T-helper 9 cell (primary cell): ENCODE results near the gene AWAT1.
A peak's percentile ranks its signal among the peaks of the same experiment; 100 is the strongest.
"Not testable (repeated sequence)": the region's sequence is repeated elsewhere in the genome, so short reads cannot be mapped to it uniquely, and the experiment has no call there.

Experiments used
- DNase-seq: peaks from one replicate; pipeline ENCODE4 v3.0.0-alpha.2; 2020
- total RNA-seq, 2 donors: gene quantifications; one replicate each; lab custom pipeline; 2026; lab: John Stamatoyannopoulos, UW

The AWAT1 gene
- 0 reads per million in 2 donors for total RNA-seq

DNA sequence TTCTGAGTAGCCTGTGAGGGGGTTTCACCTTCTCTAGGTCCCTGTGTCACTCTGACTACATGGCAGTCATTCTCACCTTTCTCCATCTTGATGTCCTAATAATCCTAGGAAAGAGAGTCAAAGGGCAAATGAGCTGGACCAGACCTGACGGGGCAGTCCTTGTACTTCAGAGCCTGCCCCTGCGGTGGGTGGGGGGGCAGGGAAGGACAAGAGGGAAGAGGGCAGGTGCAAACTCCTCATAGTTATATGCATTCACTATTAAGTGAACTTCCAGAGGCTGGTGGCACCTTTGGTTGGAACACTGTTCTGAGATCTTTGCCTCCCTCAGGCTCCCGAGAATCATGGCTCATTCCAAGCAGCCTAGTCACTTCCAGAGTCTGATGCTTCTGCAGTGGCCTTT, at the start of gene AWAT1:
Gene AWAT1 (plus strand): TSS at position 301 of the 400 bp plus-strand sequence. CDS start 41 bp downstream, at position 342.
- DNase-seq: no peak

DNA sequence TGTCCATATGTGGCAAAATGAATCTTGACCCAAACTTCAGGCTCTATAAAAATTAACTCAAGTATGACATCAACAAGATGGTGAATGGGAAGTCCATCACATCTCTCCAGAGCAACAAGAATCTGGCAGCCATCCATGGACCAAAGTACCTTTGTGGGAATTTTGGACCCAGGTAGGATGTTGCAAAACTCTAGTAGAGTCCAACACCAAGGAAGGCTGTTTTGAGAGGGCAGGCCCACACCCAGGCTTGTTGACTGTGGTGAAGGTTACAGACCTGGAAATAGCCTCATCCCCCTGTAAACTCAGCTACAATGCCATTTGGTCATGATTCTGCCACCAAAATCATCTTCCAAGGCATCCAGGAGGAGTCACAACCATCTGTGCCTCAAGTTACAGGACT, 44.2 kb upstream of the AWAT1 start:
- no peak for DNase-seq

DNA sequence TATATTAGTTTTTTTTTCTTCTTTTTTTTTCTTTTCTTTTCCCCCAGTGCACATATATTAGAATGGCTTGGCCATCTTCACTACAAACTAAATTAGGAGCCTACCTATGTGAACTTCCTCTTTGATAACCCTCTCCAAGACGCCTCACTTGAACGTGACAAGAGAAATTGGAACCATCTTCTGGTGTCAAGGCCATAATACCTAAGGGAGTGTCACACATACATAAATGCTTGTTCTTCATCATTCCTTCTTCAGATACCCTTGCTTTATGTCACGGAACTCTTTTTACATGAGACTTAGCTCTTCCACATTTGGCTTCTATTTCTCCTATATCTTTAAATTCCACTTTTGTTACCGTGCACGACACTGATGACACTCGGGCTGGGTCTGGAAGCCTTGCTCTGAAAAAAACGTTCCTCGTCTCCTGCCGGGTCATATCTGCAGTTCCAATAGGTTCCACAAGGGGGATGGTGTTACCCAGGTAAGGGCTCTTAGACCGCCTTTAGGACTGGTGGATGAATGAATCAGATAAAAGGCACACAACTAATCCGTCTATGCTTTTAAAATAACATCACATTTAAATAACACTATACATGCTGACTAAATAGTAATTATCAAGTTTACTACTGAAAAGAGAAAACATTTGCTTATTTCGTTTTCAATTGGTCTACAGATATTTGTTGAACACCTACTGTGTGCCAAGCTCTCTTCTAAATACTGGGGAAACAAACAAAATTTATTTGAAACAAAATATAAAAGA, 37.3 kb upstream of the AWAT1 start:
- peak; percentile 49 for DNase-seq

DNA sequence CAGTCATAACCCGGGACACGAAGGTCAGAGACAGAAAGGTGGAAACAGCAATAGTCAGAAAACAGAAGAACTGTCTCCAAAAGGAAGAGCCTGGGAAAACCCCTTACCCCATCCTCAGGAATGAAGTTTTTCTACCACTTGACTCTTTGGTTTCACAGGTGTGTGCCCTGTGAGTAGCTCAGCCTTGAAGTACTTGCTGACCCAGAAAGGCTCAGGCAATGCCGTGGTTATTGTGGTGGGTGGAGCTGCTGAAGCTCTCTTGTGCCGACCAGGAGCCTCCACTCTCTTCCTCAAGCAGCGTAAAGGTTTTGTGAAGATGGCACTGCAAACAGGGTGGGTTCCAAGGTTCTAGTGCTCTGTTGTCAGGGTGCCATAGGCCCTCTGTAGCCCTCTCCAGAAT, 32.7 kb upstream of the AWAT1 start:
- DNase-seq: no peak

DNA sequence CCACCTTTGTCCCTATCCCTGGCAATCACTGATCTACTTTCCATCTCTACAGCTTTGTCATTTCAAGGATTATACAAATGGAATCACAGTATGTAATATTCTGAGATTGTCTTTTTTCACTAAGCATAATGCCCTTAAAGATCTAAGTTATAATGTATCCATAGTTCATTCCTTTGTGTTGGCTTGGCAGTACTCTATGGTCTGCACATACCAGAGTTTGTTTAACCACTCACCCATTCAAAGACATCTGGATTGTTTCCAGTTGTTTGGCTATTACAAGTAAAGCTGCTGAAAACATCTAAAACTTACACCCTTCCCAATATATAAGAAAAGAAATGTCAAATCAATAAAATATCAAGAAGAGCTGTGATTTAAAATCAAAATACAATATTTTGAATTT, 26.0 kb upstream of the AWAT1 start:
- no peak for DNase-seq

DNA sequence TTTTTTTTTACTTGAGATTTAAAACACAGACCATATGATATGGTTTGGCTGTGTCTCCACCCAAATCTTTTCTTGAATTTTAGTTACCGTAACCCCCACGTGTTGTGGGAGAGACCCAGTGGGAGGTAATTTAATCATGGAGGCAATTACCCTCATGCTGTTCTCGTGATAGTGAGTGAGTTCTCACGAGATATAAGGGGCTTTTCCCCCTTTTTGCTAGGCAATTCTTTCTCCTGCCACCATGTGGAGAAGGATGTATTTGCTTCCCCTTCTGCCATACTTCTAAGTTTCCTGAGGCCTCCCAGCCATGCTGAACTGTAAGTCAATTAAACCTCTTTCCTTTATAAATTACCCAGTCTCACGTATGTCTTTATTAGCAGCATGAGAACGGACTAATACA, 24.9 kb upstream of the AWAT1 start:
- not testable (repeated sequence) for DNase-seq

DNA sequence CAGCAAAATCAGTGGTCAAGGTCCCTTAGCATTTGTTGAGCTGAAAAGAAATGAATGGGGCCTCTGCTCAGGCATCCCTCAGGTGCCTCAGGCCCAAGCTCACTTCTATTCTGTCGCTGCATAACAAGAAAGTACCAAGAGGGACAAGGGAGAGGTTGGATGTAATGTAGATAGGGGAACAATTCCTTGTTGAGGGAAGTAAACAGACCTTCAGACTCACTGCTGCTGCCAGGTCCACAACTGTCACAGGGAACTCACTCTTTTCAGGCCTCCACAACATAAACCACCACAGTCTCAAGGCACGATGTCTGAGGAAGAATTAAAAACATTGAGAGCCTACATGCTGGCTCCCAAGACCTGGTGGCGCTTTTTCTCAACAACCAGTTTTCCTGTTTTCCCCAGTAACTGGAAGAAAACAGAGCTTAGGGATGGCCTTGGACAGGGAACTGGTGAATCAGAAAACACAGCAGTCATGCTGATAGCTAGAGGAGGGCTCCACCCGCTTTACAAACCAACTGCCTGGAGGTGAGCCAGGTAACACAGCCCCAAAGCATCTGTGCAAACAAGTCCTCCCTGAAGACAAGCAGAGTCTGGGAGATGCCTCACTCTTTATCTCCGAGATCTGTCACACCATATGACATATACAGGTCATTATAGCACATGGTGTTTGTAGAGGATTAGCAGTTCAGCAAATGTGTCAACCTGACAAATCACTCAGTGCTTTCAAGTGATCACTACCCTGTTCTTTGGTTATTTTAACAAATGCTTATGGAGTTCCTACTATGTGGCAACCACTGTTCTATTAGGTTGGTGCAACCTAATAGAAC, 14.3 kb upstream of the AWAT1 start:
- no peak for DNase-seq

DNA sequence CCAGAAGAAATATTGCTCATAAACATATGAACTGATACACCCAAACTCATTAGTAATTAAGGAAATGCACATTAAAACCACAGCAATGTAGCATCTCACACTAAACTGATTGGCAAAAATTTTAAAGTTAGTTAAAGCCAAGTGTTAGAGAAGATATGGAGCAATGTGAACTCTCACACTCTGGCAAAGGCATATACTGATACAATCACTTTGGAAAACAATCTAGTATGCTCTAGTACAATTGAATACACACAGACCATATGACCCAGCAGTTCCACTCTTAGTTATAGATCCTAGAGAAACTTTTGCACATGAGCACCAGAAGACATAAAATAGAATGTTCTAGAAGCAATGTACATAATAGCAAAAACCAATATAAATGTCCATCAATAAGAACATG, 8.4 kb upstream of the AWAT1 start:
- no peak for DNase-seq

DNA sequence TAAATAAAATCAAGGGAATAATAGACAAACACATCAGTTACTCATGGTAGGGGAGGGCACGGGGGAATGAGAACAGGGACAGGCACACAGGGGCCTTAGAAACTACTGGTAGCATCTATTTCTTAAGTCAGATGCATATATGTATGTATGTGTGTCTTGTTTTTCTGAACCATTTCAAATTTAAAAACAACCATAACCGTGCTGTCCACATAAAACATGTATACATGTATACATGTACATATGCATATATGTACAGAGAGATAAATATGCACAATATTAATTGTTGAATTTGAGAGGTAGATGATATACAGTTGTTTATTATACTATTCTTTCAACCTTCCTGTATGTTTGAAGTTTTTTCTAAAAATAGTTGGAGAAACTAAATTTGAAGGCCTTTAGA, 7.8 kb upstream of the AWAT1 start:
- no peak for DNase-seq

DNA sequence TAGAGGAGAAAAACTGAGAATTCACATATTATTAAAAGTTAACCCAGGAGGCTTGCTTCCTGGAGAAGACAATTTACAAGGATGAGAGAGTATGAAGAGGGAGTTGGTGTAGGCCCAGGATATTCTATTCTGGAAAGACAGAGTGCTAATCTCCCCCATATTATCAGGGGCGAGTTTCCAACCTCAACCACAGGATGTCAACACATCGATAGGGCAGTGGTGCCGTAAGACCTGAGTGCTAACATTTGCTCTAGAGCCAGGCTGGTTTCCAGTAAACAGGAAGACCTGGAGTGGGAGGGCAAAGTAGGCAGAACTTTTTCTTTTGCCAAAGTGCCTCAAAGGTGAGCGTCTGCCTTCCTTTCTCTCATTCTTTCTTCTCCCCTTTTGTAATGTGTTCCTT, 2.8 kb upstream of the AWAT1 start:
- DNase-seq: no peak

DNA sequence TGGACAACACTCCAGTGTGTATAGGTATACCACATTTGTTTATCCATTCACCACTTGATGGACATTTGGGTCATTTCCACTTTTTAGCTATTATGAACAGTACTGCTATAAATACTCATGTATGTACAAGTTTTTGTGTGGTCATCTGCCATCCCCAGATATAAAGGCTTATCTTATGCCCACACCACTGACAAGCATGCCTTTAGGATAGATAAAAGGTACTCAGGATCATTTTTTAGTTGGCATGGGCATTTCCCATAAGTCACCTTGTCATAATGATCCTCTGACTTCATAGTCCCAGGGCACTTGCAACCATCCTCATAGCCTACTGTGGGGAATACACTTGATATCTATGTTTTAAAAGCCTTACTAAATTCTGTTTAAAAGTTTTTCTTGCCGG, 6.3 kb downstream of the AWAT1 start:
- no peak for DNase-seq

DNA sequence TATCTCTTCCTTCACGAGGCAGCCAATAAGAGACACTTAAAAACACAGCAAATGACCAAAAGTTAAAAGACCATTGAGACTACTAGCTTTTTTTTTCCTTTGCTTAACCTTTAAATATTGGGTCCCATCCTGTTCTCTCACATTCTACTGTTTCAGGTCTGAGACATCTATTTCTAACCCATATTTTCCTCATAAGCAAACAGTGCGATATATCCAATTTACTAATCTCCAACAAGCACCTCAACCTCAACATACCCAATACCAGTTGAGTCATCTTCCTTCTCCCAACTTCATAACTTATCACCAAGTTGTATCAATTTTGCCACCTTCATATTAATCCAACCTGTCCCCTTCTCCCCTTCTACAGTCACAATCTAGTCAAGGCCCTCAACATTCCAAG, 7.0 kb downstream of the AWAT1 start:
- DNase-seq: no peak

DNA sequence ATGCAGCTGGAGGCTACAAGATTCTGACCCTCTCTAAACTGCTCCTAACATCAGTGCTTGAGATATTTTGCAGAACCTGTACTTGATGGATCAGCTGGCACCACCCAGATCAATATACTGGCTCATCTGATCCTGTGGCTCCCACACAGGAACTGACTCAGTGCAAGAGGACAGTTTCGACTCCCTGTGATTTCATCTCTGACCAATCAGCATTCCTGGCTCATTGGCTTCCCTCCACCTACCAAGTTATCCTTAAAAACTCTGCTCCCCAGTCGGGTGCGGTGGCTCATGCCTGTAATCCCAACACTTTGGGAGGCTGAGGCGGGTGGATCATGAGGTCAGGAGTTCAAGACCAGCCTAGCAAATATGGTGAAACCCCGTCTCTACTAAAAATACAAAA, 9.1 kb downstream of the AWAT1 start:
- not testable (repeated sequence) for DNase-seq

DNA sequence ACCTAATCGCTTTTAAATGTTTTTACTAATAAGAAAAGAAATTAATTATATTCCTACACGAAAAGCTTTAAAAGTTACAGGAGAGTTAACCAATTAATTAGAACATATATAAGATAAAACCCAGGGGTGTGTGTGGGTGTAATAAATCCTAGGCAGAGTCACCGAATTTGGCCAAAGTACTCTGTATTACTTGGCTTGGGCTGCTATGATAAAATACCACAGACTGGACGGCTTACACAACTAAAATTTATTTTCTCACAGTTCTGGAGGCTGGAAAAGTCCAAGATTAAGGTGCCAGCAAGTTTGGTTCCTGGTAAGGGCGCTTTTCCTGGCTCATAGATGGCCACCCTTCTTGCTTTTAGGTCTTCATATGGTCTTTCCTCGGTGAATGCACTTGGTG, 10.4 kb downstream of the AWAT1 start:
- DNase-seq: no peak

DNA sequence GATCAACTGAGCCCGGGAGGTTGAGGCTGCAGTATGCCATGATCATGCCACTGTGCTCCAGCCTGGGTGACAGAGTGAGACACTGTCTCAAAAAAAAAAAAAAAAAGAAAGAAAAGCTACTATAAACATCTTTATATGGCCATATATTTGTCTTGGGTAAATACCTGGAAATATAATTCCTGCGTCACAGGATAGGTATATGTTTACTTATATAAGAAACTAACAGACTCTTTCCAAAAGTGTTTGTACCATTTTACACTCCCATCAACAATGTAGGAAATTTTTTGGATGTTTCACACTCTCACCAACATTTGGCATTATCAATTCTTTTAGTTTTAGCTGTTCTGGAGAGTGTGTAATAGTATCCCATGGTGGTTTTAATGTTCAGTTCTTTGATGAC, 12.8 kb downstream of the AWAT1 start:
- DNase-seq: no peak

DNA sequence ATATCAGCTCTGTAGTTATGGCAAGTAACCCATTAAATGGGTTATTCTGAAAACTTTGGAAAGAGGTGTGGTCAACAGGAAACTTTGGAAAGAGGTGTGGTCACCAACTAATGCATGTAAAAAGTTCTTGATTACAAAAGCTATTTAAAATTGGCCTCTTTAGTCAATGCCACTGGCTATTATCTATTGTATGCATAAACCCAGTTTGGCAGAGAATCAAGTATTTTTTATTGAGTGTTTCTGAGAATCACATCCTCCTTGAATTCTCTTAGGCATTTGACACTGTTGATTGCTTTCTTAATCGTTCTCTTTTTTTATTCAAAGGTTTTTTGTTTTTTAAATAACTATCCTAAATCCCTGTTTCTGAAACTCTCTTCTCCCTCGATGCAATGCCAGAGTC, 18.0 kb downstream of the AWAT1 start:
- DNase-seq: no peak

DNA sequence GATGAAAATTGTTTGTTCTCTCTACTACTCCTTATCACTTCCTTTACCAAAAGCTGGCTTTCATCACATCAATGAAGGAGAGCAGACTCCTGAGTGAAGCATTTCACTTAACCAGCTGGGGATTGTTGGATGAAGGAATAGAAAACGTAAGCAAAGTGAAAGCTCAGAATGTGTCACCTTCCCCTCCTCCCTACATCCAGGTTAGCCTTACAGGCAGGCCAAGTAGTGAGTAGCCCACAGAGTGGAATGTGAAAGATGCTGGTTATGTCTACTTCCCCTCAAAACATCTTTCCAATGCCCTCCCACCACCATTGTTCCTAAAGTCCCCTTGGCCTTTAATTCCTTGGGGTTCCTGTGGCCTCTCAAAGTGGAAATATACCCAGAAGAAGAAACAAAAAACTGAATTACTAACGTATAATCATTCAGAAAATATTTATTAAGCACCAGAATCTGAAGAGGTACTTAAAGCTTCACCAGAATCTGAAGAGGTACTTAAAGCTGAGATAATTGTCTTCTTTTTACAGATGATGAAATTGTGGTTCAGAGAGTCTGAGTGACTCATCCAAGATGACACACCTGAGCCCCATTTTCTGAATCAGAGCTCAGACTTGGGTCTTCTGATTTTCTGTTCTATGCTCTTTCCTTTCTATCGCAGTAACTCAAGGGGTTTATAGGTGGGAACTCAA, 19.1 kb downstream of the AWAT1 start:
- DNase-seq: no peak

DNA sequence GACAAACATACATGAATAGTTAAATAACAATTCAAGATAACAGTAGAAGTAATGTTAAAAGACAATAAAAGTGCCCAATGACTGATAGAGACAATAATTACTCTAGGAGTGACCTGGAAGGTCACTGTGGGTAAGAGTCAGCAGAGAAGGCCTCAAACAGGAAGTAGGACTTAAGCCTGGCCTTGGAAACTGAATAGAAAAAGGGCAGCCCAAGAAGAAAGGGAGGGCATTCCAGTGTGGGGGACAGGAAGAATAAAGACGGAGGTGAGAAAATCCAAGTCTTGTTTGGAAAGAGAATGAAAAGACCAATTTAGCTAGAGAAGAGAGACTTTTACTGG, 19.6 kb downstream of the AWAT1 start:
- no peak for DNase-seq

DNA sequence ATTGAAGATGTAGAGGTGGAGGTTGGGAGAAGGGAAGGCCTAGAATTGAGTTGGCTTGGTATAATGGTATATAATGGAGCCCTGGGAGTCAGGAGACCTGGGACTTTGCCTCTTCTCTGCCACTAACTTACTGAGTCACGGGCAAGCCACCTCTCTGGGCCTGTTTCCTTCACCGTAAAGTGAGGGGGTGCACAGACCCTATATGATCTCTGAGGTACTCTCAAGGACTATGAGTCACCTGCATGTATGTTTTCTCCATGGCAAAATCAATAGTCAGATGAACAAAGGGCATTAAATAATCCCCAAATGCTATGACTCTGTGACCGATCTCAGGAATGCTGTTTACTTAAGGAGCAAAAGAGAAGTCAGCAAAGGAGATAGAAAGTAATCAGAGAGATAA, 20.5 kb downstream of the AWAT1 start:
- DNase-seq: no peak

DNA sequence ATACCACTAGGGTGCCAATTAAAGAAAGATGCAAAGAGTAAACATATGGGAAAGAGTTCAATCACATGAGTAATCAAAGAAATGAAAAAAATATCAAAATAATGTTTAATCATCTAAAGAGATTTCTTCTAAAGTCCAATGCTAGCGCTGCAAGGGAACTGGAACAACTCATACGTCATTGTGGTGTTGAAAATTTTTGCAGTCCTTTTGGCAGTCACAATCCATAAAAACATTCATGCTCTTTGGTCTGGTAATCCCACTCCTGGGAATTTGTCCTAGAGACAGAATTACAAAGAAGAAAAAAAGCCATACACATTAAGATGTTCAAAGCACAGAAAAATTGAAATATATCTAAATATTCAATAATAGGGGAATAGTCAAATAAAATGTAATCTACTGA, 21.0 kb downstream of the AWAT1 start:
- no peak for DNase-seq

DNA sequence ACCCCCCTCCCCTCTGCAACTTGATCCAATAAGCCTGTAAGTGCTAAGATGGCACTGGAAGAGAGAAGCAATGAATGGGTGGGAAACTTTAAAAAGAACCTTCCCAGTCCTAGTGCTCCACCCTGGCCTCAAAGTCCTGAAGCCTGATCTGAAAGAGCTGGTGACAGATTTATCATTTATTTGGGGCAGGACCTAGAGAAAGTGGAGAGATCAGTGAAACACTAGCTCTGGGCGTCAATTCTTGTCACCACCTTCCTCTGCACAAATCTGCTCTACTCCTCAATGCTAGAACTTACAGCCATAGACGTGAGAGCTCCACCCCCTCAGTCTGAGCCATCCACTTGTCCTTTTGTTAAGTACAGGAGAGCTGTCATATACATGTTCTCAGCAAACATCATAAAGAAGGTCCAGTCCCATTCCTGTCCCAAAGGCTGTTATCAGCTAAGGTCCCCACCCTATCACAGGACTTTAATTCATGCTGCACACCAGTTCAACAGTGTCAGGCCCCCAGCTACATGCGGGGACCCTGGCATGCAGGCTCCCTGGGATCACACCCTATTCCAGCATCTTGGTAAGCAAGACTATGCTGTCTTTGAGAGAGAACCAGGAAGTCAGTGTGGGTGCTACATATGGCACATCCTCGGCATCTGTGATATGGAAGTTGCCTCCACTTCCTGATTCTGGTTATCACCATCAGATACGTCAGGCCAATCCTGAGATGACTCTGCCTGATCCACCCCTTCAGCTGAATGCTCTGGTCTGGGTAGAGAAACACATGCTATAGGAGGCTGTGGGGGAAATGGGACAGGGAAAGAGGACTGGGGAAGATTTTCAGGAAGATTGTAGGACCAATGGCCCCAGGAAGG, 23.2 kb downstream of the AWAT1 start:
- no peak for DNase-seq

DNA sequence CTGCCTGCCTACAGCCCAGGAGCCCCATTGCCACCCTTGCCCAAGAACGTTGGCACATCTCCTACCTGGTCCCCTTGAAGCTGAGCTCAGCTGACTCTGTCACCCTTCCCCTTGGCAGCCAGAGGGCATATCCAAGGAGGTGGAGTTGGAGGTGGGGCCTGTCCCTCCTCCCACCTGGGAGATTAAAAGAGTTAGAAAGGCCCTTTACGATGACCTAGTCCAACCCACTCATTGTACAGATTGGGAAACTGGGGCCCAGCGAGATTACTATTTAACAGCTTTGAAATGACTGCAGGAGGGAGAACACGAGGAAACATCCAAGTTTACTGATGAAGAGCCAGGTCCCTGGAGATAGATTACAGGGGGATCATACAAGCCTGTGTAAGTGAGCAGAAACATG, 25.6 kb downstream of the AWAT1 start, which contains the start of gene P2RY4:
Gene P2RY4 (minus strand): TSS at position 101 of the 400 bp plus-strand sequence. CDS start 580 bp downstream, outside the sequence.
- no peak for DNase-seq
